HL-60 (cell line): Measurements from ENCODE around the gene MBTPS1.
"Not testable (repeated sequence)": the region's sequence is repeated elsewhere in the genome, so short reads cannot be mapped to it uniquely, and the experiment has no call there.

Experiments
- CTCF ChIP-seq: IDR thresholded peaks from one replicate; pipeline ENCODE4 v1.5.1; 2011; ENCODE audit warnings: low read length, control low read depth, inconsistent platforms; ENCODE audit not compliant: insufficient read depth
- POLR2AphosphoS5 ChIP-seq: IDR thresholded peaks from 2 replicates; pipeline ENCODE4 v1.6.1; 2012; ENCODE audit warnings: low read depth
- REST ChIP-seq: IDR thresholded peaks from 2 replicates; pipeline ENCODE4 v1.6.1; 2012; ENCODE audit warnings: low read depth; ENCODE audit not compliant: insufficient replicate concordance

- TF ChIP-seq POLR2AphosphoS5, CTCF, REST: not testable (repeated sequence)
These were observed 1.6 kb upstream of the MBTPS1 start for GRCh38 chr16:84118315-84118714.
